Mesangial cell (primary cell): ENCODE measurements around the gene ATF6. TPM values are rescaled to one million over a fixed set of nuclear protein-coding genes. Genes with fewer than 3 reads are reported as not detected.

ENCODE experiments used
- total RNA-seq: library from RNA; depleted of rRNA; stranded (reverse); fragments of >200 nt; gene quantifications from 2 replicates; pipeline ENCODE4 v1.2.3, GENCODE V29; 2015

The ATF6 gene
- total RNA-seq, result 17.1 and 18.9 TPM in 2 replicates

GRCh38 chr1:161766102-161766981, at the start of gene ATF6:
Gene ATF6, plus strand, starts transcription at chr1:161766320. Its CDS starts 41 bp downstream, at chr1:161766361.

GRCh38 chr1:161720956-161721737, 45.0 kb upstream of the ATF6 start, which contains the start of gene FCRLB:
Gene FCRLB, plus strand, starts transcription at chr1:161721544. Its CDS starts 1,129 bp downstream, at chr1:161722673.

GRCh38 chr1:161749509-161750407, 16.4 kb upstream of the ATF6 start, which contains the start of gene DUSP12:
Gene DUSP12, plus strand, starts transcription at chr1:161749786. Its CDS starts 16 bp downstream, at chr1:161749802.

Other genes with a start within 250 kb of the ATF6 start
- 0.13 and 0.33 TPM in 2 replicates for gene HSPA6, start 241.8 kb upstream of the ATF6 start, total RNA-seq
- gene FCGR3A, start 216.5 kb upstream of the ATF6 start, total RNA-seq, result not detected in 2 replicates
- gene FCGR3B, start 135.1 kb upstream of the ATF6 start, total RNA-seq, result not detected in 2 replicates
- not detected in 2 replicates for gene FCGR2B, start 103.2 kb upstream of the ATF6 start, total RNA-seq
- gene FCRLA, start 59.1 kb upstream of the ATF6 start, total RNA-seq, result under 0.01 and 0.16 TPM in 2 replicates
- 2.6 and 6.8 TPM in 2 replicates for gene FCRLB, start 44.8 kb upstream of the ATF6 start, total RNA-seq
- gene DUSP12, start 16.5 kb upstream of the ATF6 start, total RNA-seq, result 24.1 and 31.1 TPM in 2 replicates